ENCODE measurements around the gene PTPRG.

Gene PTPRG

DNA sequence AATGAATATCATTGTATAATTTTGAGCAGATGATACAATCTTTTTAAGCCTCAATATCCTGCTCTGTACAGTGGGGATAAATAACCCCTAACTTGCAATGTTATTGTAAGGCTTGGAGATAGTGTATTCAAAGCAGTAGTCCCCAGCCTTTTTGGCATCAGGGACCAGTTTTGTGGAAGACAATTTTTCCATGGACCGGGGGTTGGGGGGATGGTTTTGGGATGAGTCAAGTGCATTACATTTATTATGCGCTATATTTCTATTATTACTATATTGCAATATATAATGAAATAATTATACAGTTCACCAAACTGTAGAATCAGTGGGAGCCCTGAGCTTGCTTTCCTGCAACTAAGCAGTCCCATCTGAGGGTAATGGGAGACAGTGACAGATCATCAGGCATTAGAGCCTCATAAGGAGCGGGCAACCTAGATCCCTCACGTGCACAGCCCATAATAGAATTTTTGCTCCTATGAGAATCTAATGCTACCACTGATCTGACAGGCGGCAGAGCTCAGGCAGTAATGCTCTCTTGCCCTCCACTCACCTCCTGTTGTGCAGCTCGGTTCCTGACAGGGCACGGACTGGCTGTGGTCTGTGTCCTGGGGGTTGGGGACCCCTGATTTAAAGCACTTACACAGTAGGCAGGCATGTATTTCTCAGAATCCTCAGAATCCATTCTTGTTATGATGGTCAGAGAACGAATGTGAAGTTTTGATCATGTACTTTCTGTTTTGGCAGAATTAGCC, 102.2 kb downstream of the PTPRG start:
- no peak for DNase-seq

GRCh38 chr3:61664105-61664482, 102.7 kb downstream of the PTPRG start:
- no peak for DNase-seq

DNA sequence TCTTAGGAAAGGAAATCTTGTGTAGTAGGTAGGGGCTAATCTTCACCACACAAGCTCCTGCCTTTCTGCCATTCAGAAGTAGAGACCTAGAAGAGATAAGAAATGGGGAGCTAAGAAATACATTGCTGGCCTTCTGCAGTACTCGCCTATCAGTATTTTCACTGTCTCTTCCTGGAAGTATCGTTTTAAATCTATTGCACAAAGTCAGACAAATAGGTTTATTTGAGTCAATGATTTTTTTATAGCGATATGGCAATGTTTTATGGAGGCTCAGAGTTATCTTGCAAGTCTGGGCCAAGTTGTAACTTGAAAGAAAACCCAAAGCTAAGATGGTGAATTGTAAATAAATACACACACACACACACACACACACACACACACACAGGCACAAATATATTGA, 103.8 kb downstream of the PTPRG start:
- DNase-seq, result no peak

- DNase-seq, result no peak
These were observed 104.6 kb downstream of the PTPRG start for GRCh38 chr3:61665987-61666386.

- DNase-seq, result no peak
These were observed 105.4 kb downstream of the PTPRG start for GRCh38 chr3:61666615-61667330.

DNA sequence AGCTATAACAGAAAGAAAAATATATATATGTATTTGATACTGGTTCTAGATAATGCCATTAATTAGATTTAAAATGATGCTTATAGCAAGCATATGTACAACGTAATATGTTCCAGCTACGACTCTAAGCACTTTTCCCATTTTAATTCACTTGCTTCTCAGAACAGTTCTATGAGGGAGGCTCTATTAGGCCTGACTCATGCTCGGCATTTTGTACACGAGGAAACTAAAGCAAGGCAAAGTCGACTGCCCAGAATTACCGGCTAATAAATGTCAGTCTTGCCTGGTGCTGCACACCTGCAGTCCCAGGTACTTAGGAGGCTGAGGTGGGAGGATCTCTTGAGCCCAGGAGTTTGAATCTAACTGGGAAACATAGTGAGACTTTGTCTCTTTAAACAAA, 106.0 kb downstream of the PTPRG start:
- DNase-seq, result no peak

GRCh38 chr3:61667814-61668213, 106.4 kb downstream of the PTPRG start:
- DNase-seq, result no peak

DNA sequence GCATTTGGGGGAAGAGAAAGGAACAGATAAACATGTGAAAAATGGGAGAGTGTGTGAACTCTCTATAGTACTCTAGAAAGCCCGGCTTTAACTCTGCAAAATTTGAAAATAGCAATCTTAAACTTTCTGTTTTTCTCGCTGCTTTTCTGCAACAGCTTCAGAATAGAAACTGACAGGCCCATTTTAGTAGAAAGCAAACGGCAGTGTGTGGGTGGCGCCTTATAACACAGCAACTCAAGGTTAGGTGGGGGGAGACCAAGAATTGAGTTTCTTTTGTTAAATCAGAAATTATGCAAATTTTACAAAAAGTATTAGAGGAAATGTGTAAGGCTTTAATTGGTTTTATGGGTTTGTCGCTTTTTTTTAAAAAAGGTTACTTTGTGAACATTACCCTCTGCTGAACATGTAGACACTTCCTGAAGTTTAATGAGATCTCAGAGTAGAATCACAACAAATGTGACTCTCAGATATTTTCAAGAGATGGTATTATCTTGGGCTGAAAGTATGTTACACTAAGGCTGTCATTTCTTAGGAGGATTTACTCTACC, 107.0 kb downstream of the PTPRG start:
- DNase-seq, result no peak

DNA sequence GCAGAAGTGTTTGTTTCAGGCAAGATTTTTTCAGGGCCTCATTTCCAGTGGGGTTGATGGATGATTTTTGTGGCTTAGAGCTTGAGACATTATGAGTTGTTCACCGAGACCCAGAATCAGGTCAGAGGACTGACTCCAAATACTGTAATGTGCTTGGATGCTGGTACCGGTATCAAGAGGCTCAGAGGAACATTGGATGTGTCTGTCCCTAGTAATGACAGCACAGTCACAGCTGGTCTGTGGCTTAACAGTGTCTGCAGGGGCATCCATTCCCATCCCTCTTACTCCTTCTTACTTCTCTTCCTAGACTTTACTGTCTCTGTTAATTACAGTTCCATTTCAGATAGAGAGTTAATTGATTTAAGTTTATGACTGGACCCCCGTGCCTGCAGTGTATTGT, 107.8 kb downstream of the PTPRG start:
- no peak for DNase-seq

DNA sequence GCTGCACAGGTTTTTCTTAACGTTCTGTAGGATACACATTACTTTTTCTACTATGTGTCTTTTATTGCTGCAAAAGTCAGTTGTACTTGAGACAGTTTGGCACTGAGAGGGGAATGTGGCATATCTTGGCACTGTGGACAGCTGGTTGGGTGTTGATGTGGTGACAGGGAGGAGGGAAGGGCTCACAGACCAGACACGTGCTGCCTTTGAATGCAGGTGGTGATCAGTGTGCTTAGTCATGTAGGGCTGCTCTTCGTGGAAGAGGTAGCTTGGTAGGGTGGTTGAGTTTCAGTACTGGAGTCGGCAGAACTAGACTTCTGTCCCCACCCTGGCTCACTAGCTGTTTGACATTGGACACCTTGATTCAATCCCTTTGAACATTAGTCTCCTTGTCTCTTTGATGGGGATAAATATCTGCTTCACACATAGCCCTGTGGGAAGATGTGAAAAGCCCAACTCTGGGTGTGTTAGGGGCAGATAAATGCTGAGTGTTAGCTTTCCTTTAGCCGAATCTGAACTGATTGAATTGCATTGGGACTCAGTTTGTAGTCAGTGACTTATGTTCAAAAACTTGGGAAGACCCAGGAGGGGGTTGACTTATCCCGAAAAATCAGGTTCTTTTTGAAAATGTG, 108.4 kb downstream of the PTPRG start:
- no peak for DNase-seq

- no peak for DNase-seq
These were observed 112.3 kb downstream of the PTPRG start for GRCh38 chr3:61673651-61674050.

DNA sequence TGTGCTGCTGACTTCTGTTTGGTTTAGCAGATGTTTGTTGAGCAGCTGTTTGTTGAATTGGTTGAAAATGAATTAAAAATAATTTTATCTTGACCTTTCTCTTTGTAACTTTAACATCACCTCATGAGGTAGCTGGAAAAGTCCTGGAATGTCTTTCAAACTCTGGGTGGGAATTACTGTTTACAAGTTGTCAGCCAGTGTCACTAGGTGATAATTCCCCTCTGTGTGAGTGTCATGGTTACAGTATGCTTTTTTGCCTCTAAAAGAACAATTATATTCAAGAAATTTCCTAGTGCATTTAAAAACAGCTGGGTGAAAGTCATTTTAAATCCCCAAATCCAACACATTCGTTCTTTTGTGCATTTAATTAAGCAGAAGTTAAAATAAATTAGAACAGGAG, 113.2 kb downstream of the PTPRG start:
- no peak for DNase-seq

- no peak for DNase-seq
These were observed 117.7 kb downstream of the PTPRG start for GRCh38 chr3:61679026-61679425.

- DNase-seq, result no peak
These were observed 119.2 kb downstream of the PTPRG start for GRCh38 chr3:61680617-61681016.

DNA sequence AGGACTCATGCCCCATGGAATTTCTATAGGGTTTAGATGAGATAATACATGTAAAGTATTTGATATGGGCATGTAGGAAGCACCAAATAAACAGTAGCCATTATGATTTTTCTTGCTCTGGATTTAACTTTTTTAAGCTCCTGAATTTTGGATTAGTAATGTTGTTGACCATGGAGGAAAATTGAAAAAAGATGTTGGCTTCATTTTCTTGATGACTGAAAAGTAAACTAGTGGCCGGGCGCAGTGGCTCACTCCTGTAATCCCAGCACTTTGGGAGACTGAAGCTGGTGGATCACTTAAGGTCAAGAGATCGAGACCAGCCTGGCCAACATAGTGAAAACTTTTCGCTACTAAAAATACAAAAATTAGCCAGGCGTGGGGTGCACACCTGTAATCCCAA, 120.3 kb downstream of the PTPRG start:
- no peak for DNase-seq

DNA sequence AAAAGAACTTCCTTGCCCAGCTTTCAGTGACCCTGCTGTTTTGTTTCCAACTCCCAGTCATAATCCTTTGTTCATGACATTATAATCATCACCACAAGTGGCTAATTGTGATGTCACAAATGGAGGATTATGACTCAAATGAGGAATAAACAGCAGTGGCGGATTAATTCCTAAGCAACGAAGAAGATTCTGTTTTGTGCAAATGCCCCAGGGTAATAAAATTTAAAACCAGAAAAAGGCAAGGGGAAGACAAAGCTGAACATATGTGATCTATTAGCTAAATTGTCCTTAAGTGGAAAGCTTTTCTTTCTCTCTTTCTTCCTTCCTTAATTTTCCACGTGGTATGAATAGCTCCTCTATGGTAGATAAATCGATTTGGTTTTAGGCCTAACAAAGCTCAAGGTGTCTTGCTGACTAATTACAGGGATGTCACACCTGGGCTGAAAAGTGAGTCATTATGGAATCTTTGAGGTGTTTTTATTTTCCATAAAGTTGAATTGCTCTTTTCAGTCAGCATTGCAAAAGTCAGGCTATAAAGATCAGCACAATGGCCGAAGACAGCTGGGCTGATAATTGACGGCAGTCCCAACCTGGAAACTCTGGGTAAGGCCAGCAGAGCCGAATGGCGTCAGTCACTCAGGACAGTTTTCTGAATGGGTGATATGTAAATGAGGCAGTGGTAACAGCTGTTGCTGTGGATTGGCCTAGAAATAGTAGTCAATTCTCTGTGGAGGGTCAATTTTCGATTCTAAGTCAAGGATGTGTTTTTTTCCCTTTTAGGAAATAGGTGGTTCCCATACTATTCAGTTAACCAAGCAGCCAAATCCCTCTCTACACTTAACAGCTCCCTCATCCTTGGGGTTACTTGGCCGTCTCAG, 121.5 kb downstream of the PTPRG start:
- DNase-seq, result no peak

GRCh38 chr3:61683549-61684236, 122.3 kb downstream of the PTPRG start:
- DNase-seq, result no peak

- DNase-seq, result no peak
These were observed 123.0 kb downstream of the PTPRG start for GRCh38 chr3:61684386-61684785.

DNA sequence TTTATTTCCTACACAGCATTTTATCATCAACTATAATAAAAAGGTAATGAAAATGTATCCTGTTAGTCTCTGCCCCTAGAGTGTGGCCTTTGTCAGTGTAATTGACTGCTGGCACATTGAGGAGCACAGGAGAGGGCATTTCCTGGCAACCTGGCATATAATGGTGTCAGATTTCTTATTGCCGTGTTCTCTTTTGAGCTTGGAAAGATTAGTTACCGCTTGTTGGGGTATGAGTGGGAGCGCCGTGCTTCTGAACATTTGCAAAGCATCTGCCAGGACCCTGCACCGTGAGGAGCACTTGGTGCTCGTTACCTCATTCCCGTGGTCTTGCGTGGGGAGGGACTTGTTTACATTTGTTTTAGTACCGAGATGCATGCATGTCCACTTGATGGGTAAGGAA, 124.4 kb downstream of the PTPRG start:
- peak; percentile 89 for DNase-seq

DNA sequence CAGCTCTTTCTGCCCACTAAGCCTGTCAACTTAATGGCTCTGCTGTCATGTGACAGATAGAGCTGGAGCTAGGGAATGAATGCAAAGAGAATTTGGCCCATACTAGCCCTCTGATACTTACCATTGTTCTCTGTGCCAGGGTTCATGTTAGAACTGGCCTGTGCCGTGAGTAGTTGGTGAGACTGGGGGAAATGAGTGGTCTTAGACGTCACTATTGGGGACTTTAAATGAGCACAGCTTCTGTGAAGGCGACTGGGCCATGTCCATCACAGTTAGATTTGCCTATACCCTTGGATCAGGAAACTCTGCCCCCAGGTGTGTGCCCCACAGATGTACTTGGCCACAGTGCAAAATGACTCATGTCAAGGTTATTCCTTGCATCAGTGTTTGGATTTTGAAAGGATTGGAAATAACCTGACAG, 124.9 kb downstream of the PTPRG start:
- no peak for DNase-seq

GRCh38 chr3:61687206-61687605, 125.8 kb downstream of the PTPRG start:
- DNase-seq, result no peak

DNA sequence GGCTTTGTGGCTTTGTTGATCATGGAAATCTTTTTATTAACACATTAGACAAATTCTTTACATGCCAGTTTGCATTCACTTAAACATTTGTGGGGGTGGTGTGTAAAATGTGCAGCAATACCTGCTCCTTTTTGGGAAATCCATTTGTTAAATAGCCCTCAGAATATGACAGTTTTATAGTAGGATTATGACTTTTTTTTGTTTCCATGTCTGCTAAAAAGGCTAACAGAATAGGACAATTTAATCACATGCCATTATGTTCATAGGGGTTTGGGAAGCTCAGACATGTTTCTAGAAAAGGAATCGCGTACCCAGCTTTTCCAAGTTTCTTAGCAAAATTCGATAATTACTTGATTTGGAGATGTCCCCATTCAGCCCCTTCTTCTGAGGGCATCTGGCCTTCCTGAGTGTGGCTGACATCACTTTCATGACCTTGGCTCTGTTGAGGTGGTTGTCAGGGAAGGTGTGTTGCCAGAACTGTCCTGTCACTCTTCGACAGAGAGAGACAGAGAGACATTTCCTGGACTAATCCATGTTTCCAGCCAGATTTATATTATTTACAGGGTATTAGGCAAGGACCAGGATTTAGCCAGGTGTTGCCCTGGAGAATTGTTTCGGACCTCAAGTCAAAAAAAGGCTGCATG, 126.4 kb downstream of the PTPRG start:
- no peak for DNase-seq
